Peyer's patch (tissue), 4 donors: ENCODE measurements around the gene ATP2A1.

Experiments used
- CTCF ChIP-seq, 6 experiments: fragments of 450-650 bp in 4 of 6; fragments of 200-600 bp in 2 of 6; sonication (generic) in 1 of 6; IDR thresholded peaks; one replicate each; pipeline ENCODE4 v1.5.1; 2017 to 2019; ENCODE audit warnings: antibody characterized with exemption in 6 of 6, mild to moderate bottlenecking in 3 of 6, moderate library complexity in 1 of 6
- POLR2A ChIP-seq, 2 donors: fragments of 450-650 bp; IDR thresholded peaks; one replicate each; pipeline ENCODE4 v1.5.1; 2017; ENCODE audit warnings: antibody characterized with exemption in 2 of 2, mild to moderate bottlenecking in 2 of 2, moderate library complexity in 2 of 2

GRCh38 chr16:28839899-28840298 is 38.4 kb upstream of the ATP2A1 start:
- TF ChIP-seq POLR2A (IDR thresholded peaks at IDR 0.05) (no peak), CTCF (IDR thresholded peaks at IDR 0.05) (no peak)
